ENCODE data around the gene GLIPR1. TPM values are rescaled to one million over a fixed set of nuclear protein-coding genes. Genes with fewer than 3 reads are reported as not detected.

GLIPR1 gene
- 24.7 to 34.6 TPM (median 29.9 TPM) in 5 replicates for total RNA-seq (2022; extraction: Qiagen RNA extraction; ENCODE audit: low read depth)

GRCh38 chr12:75480469-75480949 is at the start of gene GLIPR1:
Gene GLIPR1 (plus strand): TSS chr12:75480755. CDS start chr12:75480881, 126 bp downstream.

GRCh38 chr12:75511116-75512048 is 30.8 kb downstream of the GLIPR1 start, which contains the start of gene KRR1:
Gene KRR1 (minus strand): TSS chr12:75511609. CDS start chr12:75511597, 12 bp downstream.

Other genes with a start within 250 kb of the GLIPR1 start
- gene CAPS2, start 150.4 kb upstream of the GLIPR1 start, total RNA-seq (2022; extraction: Qiagen RNA extraction; ENCODE audit: low read depth), result 1.3 to 3.0 TPM (median 1.6 TPM) in 5 replicates
- gene GLIPR1L1, start 146.1 kb upstream of the GLIPR1 start, total RNA-seq (2022; extraction: Qiagen RNA extraction; ENCODE audit: low read depth), result not detected in 5 replicates
- gene GLIPR1L2, start 89.7 kb upstream of the GLIPR1 start, total RNA-seq (2022; extraction: Qiagen RNA extraction; ENCODE audit: low read depth), result 0.14 to 0.41 TPM (median 0.18 TPM) in 4 of 5 replicates, not detected in the other
- 59.5 to 98.4 TPM (median 63.3 TPM) in 5 replicates for gene KRR1, start 30.9 kb downstream of the GLIPR1 start, total RNA-seq (2022; extraction: Qiagen RNA extraction; ENCODE audit: low read depth)

Measured in A549 treated with RU486 at 1 μM for 4 hours (cell line).